HCT116 (cell line): ENCODE measurements around the gene NCOA1. TPM values are rescaled to one million over a fixed set of nuclear protein-coding genes. Genes with fewer than 3 reads are reported as not detected.

Experiments
- ATAC-seq: fragments of 200-7000 bp; cut with Tn5 transposase; 2 replicates; pipeline ENCODE4 v1.9.1; 2020; ENCODE audit warnings: mild to moderate bottlenecking, moderate library complexity
- BruUV-seq: library from RNA; stranded (reverse); fragments of 400-500 nt; replicated peaks from 2 replicates; lab custom pipeline; 2021; lab: Mats Ljungman, UMichigan
- CTCF ChIA-PET: fragments of 300-600 bp; sonication (Branson Sonifier 250); formaldehyde crosslinking; loops from one replicate; lab custom pipeline; 2021; ENCODE audit warnings: antibody characterized with exemption; lab: Charles Lee
- POLR2A ChIA-PET: fragments of 300-600, 350-600 bp; sonication (Branson Sonifier 250); formaldehyde crosslinking; loops from one replicate; lab custom pipeline; 2021; ENCODE audit warnings: antibody characterized with exemption; lab: Charles Lee
- RAD21 ChIA-PET, 2 experiments: fragments of 300-600 bp; sonication (Branson Sonifier 250); formaldehyde crosslinking; loops; one replicate each; lab custom pipeline; 2023; ENCODE audit warnings: low total read pairs in 2 of 2; ENCODE audit not compliant: uncharacterized antibody in 2 of 2, unreplicated experiment in 2 of 2, low non-redundant PET in 1 of 2; lab: Charles Lee
- DNase-seq: peaks from one replicate; pipeline ENCODE4 v3.0.0-alpha.2; 2010; ENCODE audit warnings: low read depth, low spot score
- H2AFZ ChIP-seq: fragments of 200-600 bp; shearing (Covaris generic), sonication (generic); 2 replicates; pipeline ENCODE4 v1.6.1; 2017; ENCODE audit warnings: low read depth, mixed run types, mixed read lengths, antibody characterized with exemption, low read length; ENCODE audit not compliant: poor library complexity, severe bottlenecking
- H3K27ac ChIP-seq: 2 replicates; pipeline ENCODE4 v1.5.1; 2012; ENCODE audit warnings: low read depth, low read length
- H3K27me3 ChIP-seq: fragments of 200-600 bp; sonication (generic); 2 replicates; pipeline ENCODE4 v1.6.1; 2016; ENCODE audit warnings: mixed run types, low read length, mixed read lengths; ENCODE audit not compliant: insufficient read depth
- H3K36me3 ChIP-seq, 2 experiments: fragments of 200-500 bp in 1 of 2; fragments of 200-600 bp in 1 of 2; sonication (Bioruptor generic) in 1 of 2; sonication (generic) in 1 of 2; 2 replicates each; pipeline versions ENCODE4 v1.5.1 to v1.6.1; 2014 to 2016; ENCODE audit warnings: low read length in 2 of 2, inconsistent platforms in 1 of 2, mixed read lengths in 1 of 2, mixed run types in 1 of 2; ENCODE audit not compliant: insufficient read depth in 2 of 2, control insufficient read depth in 1 of 2
- H3K4me1 ChIP-seq, 2 experiments: fragments of 200-600 bp in 1 of 2; sonication (generic) in 1 of 2; 2 replicates each; pipeline versions ENCODE4 v1.5.1 to v1.6.1; 2012 to 2017; ENCODE audit warnings: low read length in 2 of 2, inconsistent platforms in 1 of 2, mild to moderate bottlenecking in 1 of 2, mixed read lengths in 1 of 2, mixed run types in 1 of 2, moderate library complexity in 1 of 2; ENCODE audit not compliant: insufficient read depth in 2 of 2, control insufficient read depth in 1 of 2
- H3K4me2 ChIP-seq: fragments of 200-600 bp; sonication (generic); 2 replicates; pipeline ENCODE4 v1.6.1; 2017; ENCODE audit warnings: mixed run types, low read length, mixed read lengths
- H3K4me3 ChIP-seq, 2 experiments: fragments of 200-600 bp in 1 of 2; sonication (generic) in 1 of 2; replicated peaks in 1 of 2; 2 replicates each; pipeline ENCODE4 v1.5.1; 2011 to 2016; ENCODE audit warnings: low read length in 2 of 2, control low read depth in 1 of 2, low read depth in 1 of 2, mild to moderate bottlenecking in 1 of 2, mixed read lengths in 1 of 2, mixed run types in 1 of 2
- H3K79me2 ChIP-seq: fragments of 200-600 bp; sonication (generic); 2 replicates; pipeline ENCODE4 v1.6.1; 2017; ENCODE audit warnings: mild to moderate bottlenecking, mixed run types, low read length, moderate library complexity, mixed read lengths; ENCODE audit not compliant: insufficient read depth
- H3K9ac ChIP-seq: fragments of 200-600 bp; sonication (generic); 2 replicates; pipeline ENCODE4 v1.6.1; 2016; ENCODE audit warnings: low read length, mixed read lengths
- H3K9me2 ChIP-seq: fragments of 200-600 bp; sonication (generic), shearing (Covaris generic); 2 replicates; pipeline ENCODE4 v1.6.1; 2017; ENCODE audit warnings: mixed run types, mild to moderate bottlenecking, moderate library complexity; ENCODE audit not compliant: insufficient read depth
- H3K9me3 ChIP-seq, 2 experiments: fragments of 200-500 bp in 1 of 2; fragments of 200-600 bp in 1 of 2; sonication (Bioruptor generic) in 1 of 2; sonication (generic) in 1 of 2; 2 replicates each; pipeline ENCODE4 v1.6.1; 2014 to 2017; ENCODE audit warnings: low read length in 2 of 2, mixed read lengths in 2 of 2, inconsistent platforms in 1 of 2, low read depth in 1 of 2, mild to moderate bottlenecking in 1 of 2, mixed run types in 1 of 2, moderate library complexity in 1 of 2; ENCODE audit not compliant: control insufficient read depth in 1 of 2, insufficient read depth in 1 of 2
- H4K20me1 ChIP-seq: fragments of 200-600 bp; sonication (generic), shearing (Covaris generic); 2 replicates; pipeline ENCODE4 v1.6.1; 2017; ENCODE audit warnings: mixed run types, mild to moderate bottlenecking, moderate library complexity; ENCODE audit not compliant: insufficient read depth
- ATF3 ChIP-seq: IDR thresholded peaks from 2 replicates; pipeline ENCODE4 v1.6.1; 2012
- CBX3 ChIP-seq: IDR thresholded peaks from 2 replicates; pipeline ENCODE4 v1.6.1; 2012; ENCODE audit warnings: low read depth
- CTCF ChIP-seq, 3 experiments: fragments of 200-600 bp in 1 of 3; sonication (generic) in 1 of 3; IDR thresholded peaks in 2 of 3; conservative IDR thresholded peaks in 1 of 3; 2 replicates each; pipeline ENCODE4 v1.5.1; 2012 to 2017; ENCODE audit warnings: low read depth in 2 of 3, low read length in 2 of 3, antibody characterized with exemption in 1 of 3, borderline replicate concordance in 1 of 3, control low read depth in 1 of 3, mild to moderate bottlenecking in 1 of 3, mixed read lengths in 1 of 3, mixed run types in 1 of 3, moderate library complexity in 1 of 3; ENCODE audit not compliant: insufficient read depth in 1 of 3
- EGR1 ChIP-seq: IDR thresholded peaks from 2 replicates; pipeline ENCODE4 v1.6.1; 2012; ENCODE audit warnings: low read depth
- ELF1 ChIP-seq: IDR thresholded peaks from 2 replicates; pipeline ENCODE4 v1.6.1; 2012; ENCODE audit warnings: low read depth, borderline replicate concordance
- EZH2 ChIP-seq: fragments of 200-600 bp; sonication (generic); IDR thresholded peaks from 2 replicates; pipeline ENCODE4 v1.6.1; 2017; ENCODE audit warnings: antibody characterized with exemption, mixed run types
- EZH2phosphoT487 ChIP-seq: fragments of 200-600 bp; IDR thresholded peaks from 2 replicates; pipeline ENCODE4 v1.6.1; 2018; ENCODE audit warnings: antibody characterized with exemption, borderline replicate concordance
- FOSL1 ChIP-seq: IDR thresholded peaks from 2 replicates; pipeline ENCODE4 v1.6.1; 2012; ENCODE audit warnings: low read depth
- JUND ChIP-seq: IDR thresholded peaks from 2 replicates; pipeline ENCODE4 v1.6.1; 2012
- MAX ChIP-seq: IDR thresholded peaks from 2 replicates; pipeline ENCODE4 v1.6.1; 2012
- POLR2A ChIP-seq: IDR thresholded peaks from 2 replicates; pipeline ENCODE4 v1.7.0; 2011; ENCODE audit warnings: borderline replicate concordance; ENCODE audit not compliant: insufficient read depth, insufficient read length; ENCODE audit errors: extremely low read depth
- POLR2AphosphoS5 ChIP-seq: IDR thresholded peaks from 2 replicates; pipeline ENCODE4 v1.6.1; 2011; ENCODE audit warnings: mild to moderate bottlenecking, low read depth, low read length, moderate library complexity
- RAD21 ChIP-seq: IDR thresholded peaks from 2 replicates; pipeline ENCODE4 v1.6.1; 2012; ENCODE audit warnings: low read depth, mild to moderate bottlenecking
- SIN3A ChIP-seq: IDR thresholded peaks from 2 replicates; pipeline ENCODE4 v1.6.1; 2012; ENCODE audit warnings: low read depth
- SP1 ChIP-seq: IDR thresholded peaks from 2 replicates; pipeline ENCODE4 v1.6.1; 2012; ENCODE audit warnings: low read depth
- SRF ChIP-seq: IDR thresholded peaks from 2 replicates; pipeline ENCODE4 v1.6.1; 2012; ENCODE audit warnings: low read depth
- YY1 ChIP-seq: IDR thresholded peaks from 2 replicates; pipeline ENCODE4 v1.6.1; 2011; ENCODE audit warnings: low read length, low read depth, moderate library complexity, mild to moderate bottlenecking; ENCODE audit not compliant: insufficient replicate concordance; ENCODE audit errors: extremely low read depth
- ZFX ChIP-seq: fragments of 450-650 bp; IDR thresholded peaks from 2 replicates; pipeline ENCODE4 v1.6.1; 2017
- ZNF274 ChIP-seq: fragments of 200-500 bp; sonication (Bioruptor generic); IDR thresholded peaks from 2 replicates; pipeline ENCODE4 v1.6.1; 2014; ENCODE audit warnings: mild to moderate bottlenecking, low read depth, low read length, inconsistent platforms
- intact Hi-C: fragments of 100-400 bp; cut with micrococcal nuclease; formaldehyde crosslinking; loops from 2 replicates; pipeline ENCODE4 v1.10.0; 2022
- total RNA-seq: library from RNA; stranded (reverse); gene quantifications from one replicate; pipeline ENCODE4 v1.2.1, GENCODE V29; 2021; ENCODE audit not compliant: unreplicated experiment
- TF ChIP-seq, protein P1 (sequence below): IDR thresholded peaks from 2 replicates; pipeline ENCODE4 v1.6.1; 2011; ENCODE audit warnings: mild to moderate bottlenecking, low read length, moderate library complexity; ENCODE audit not compliant: insufficient replicate concordance; ENCODE audit errors: extremely low read depth

Gene NCOA1
- total RNA-seq, 1 experiment from 2014 or later: 10.4 TPM

DNA sequence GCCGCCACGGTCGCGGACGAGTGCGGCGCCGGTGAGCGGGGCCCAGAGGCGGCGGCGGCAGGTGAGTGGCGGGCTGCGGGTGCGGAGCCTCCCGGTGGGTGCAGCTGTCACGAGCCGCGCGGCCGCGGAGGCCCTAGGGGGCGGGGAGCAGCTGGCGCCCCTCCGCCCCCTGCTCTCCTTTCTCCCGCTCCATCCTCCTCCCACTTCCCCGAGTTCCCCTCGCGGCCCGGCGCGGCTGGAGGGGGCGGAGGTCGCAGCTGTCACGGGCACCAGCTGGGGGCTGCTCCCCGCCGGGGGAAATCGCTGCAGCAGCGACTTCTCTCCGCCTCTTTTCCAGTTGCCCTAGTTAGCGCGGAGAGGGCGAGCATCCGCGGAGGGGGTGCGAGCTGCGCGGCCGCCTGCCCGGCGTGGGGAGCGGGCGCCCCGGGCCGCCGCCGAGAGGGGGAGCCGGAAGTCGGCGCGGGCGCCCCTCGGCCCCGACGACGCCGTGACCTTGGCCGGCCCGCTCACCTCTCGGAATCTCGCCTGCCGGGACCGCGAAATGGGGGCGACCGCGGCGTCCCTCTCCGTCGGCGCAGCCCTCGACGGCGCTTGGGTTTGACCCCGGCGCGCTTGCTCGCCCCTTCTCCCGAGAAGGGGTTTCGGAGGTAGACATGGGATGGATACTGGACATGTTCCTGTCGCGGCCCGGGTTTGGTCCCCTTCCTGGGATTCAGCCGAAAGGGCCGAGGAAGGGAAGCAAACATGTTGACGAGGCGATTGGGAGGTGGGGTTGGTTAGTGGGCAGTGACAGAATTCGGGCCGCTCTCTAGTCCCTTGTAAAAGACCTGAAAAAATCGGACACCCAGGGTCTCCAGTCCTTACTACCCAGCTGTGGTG, 727 bp downstream of the NCOA1 start:
- intact Hi-C loops: loop anchor here (2.0 kb wide), 1 partner anchor 301 kb away; the partner anchor contains the start of genes CENPO and PTRHD1
- DNase-seq (no peak), ATAC-seq (peak; percentile 23)
- Histone ChIP-seq H3K36me3 (no peaks in the 10 kb centered on the region), H3K4me2 (peak overlapping the region; percentile 76), H3K9me2 (no peaks in the 10 kb centered on the region), H4K20me1 (no peaks in the 10 kb centered on the region), H3K79me2 (no peaks in the 10 kb centered on the region), H3K4me1 (peaks cover 8 to 24% of the 10 kb centered on the region in 2 experiments), H3K27ac (peak overlapping the region; percentile 42; the same call in 1 of the 2 replicates), H2AFZ (no peak overlapping the region), H3K9ac (peak overlapping the region; percentile 43; the same call in 1 of the 2 replicates), H3K27me3 (peaks cover 3% of the 10 kb centered on the region; the same call in 1 of the 2 replicates)
- CTCF ChIA-PET: no interaction called here
- RAD21 ChIA-PET: no interaction called here
- BruUV-seq: no TSS peak
- POLR2A ChIA-PET: no interaction called here
- no peak for TF ChIP-seq ZNF274
- no peak for TF ChIP-seq EZH2phosphoT487
- TF ChIP-seq SP1: no peak
- TF ChIP-seq SRF: no peak
- TF ChIP-seq JUND: no peak
- no peak for TF ChIP-seq FOSL1
- no peak for TF ChIP-seq CBX3
- TF ChIP-seq ELF1: no peak
- no peak for TF ChIP-seq YY1
- TF ChIP-seq, protein P1, sequence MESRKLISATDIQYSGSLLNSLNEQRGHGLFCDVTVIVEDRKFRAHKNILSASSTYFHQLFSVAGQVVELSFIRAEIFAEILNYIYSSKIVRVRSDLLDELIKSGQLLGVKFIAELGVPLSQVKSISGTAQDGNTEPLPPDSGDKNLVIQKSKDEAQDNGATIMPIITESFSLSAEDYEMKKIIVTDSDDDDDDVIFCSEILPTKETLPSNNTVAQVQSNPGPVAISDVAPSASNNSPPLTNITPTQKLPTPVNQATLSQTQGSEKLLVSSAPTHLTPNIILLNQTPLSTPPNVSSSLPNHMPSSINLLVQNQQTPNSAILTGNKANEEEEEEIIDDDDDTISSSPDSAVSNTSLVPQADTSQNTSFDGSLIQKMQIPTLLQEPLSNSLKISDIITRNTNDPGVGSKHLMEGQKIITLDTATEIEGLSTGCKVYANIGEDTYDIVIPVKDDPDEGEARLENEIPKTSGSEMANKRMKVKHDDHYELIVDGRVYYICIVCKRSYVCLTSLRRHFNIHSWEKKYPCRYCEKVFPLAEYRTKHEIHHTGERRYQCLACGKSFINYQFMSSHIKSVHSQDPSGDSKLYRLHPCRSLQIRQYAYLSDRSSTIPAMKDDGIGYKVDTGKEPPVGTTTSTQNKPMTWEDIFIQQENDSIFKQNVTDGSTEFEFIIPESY: no peak
- no peak for TF ChIP-seq POLR2A
- no peak for TF ChIP-seq CTCF (IDR thresholded peaks at IDR 0.05 in 2 of 3, conservative IDR thresholded peaks at IDR 0.05 in 1 of 3; ENCODE audit: borderline replicate concordance in 1 of 3, insufficient read depth in 1 of 3, low read depth in 2 of 3, low read length in 2 of 3)
- no peak; the same call in 1 of the 2 replicates for TF ChIP-seq POLR2AphosphoS5
- no peak for TF ChIP-seq RAD21
- no peak for TF ChIP-seq MAX
- no peak for TF ChIP-seq EGR1
- no peak for TF ChIP-seq ATF3
- TF ChIP-seq SIN3A: no peak
- TF ChIP-seq ZFX: no peak
- no peak for TF ChIP-seq EZH2
- TF ChIP-seq, all 23 proteins: peak for 0
- Histone ChIP-seq H3K4me3 (peak overlapping the region; percentile 65 to 75), H3K9me3 (no peaks in the 10 kb centered on the region)
